AG10803 (cell line): ENCODE results near the gene SHMT2.
A peak's percentile ranks its signal among the peaks of the same experiment; 100 is the strongest.

Experiments
- DNase-seq: peaks from one replicate; pipeline ENCODE4 v3.0.0; 2010; ENCODE audit warnings: low read depth
- H3K4me3 ChIP-seq: 2 replicates; pipeline ENCODE4 v1.5.1; 2011; ENCODE audit warnings: mild to moderate bottlenecking, low read length, control low read depth
- TF ChIP-seq, protein P1 (sequence below): conservative IDR thresholded peaks from 2 replicates; pipeline ENCODE4 v1.5.1; 2011; ENCODE audit warnings: mild to moderate bottlenecking, low read length, control low read depth, inconsistent platforms

SHMT2 gene

GRCh38 chr12:57223191-57224165, 6.0 kb upstream of the SHMT2 start:
- no peak for DNase-seq
- TF ChIP-seq, protein P1, sequence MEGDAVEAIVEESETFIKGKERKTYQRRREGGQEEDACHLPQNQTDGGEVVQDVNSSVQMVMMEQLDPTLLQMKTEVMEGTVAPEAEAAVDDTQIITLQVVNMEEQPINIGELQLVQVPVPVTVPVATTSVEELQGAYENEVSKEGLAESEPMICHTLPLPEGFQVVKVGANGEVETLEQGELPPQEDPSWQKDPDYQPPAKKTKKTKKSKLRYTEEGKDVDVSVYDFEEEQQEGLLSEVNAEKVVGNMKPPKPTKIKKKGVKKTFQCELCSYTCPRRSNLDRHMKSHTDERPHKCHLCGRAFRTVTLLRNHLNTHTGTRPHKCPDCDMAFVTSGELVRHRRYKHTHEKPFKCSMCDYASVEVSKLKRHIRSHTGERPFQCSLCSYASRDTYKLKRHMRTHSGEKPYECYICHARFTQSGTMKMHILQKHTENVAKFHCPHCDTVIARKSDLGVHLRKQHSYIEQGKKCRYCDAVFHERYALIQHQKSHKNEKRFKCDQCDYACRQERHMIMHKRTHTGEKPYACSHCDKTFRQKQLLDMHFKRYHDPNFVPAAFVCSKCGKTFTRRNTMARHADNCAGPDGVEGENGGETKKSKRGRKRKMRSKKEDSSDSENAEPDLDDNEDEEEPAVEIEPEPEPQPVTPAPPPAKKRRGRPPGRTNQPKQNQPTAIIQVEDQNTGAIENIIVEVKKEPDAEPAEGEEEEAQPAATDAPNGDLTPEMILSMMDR, result no peak
- no peak overlapping the region for H3K4me3 ChIP-seq

- TF ChIP-seq, protein P1, result no peak
- DNase-seq, result no peak
- no peak overlapping the region for H3K4me3 ChIP-seq
Measured at GRCh38 chr12:57224278-57224972, 5.1 kb upstream of the SHMT2 start.

DNA sequence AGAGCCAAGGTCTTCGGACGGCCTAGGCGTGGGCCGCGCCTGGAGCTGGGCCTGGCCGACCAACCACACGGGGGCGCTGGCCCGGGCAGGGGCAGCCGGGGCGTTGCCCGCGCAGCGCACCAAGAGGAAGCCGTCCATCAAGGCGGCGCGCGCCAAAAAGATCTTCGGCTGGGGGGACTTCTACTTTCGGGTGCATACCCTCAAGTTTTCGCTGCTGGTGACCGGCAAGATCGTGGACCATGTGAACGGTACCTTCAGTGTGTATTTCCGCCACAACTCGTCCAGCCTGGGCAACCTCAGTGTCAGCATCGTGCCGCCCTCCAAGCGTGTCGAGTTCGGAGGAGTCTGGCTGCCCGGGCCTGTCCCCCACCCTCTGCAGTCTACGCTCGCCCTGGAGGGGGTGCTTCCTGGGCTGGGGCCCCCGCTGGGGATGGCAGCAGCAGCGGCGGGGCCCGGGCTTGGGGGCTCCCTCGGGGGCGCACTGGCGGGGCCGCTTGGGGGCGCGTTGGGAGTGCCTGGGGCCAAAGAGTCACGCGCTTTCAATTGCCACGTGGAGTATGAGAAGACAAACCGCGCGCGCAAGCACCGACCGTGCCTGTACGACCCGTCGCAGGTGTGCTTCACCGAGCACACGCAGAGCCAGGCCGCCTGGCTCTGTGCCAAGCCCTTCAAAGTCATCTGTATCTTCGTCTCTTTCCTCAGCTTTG, 4.4 kb upstream of the SHMT2 start:
- TF ChIP-seq, protein P1, result peak; percentile 21; the same call in 1 of the 2 replicates
- no peak for DNase-seq
- no peak overlapping the region for H3K4me3 ChIP-seq

DNA sequence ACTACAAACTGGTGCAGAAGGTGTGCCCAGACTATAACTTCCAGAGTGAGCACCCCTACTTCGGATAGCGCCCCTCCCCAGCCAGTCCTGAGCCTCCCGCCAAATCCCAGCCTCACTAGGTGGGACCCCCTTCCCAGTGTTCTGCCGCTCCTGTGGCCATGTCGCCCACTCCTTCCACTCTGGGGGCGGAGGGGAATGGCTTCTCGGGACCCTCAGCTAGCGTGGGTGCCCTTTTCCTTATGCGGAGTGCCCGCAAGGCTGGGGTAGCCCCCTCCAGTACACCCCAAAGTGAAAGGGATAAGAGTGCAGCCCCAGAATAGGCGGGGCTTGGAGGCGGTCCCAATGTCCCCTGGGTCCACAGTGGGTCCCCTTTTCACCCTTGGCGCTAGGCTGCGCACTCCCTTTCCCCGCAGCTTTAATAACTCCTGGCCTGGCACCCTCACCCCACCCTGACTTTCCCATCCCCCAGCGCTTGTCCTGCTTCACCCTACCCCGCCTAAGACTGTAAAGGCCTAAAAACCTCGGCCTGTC, 3.8 kb upstream of the SHMT2 start:
- no peak for DNase-seq
- TF ChIP-seq, protein P1, result no peak
- no peak overlapping the region for H3K4me3 ChIP-seq

- no peak overlapping the region for H3K4me3 ChIP-seq
- DNase-seq, result no peak
- TF ChIP-seq, protein P1, result no peak
Measured at GRCh38 chr12:57226588-57227314, 2.8 kb upstream of the SHMT2 start.
